Heart left ventricle (tissue), 13 donors: Measurements from ENCODE around the gene WDR44.

ENCODE experiments used
- CTCF ChIP-seq, 12 donors: fragments of 200-600 bp; sonication (generic) in 4 of 12; IDR thresholded peaks; one replicate each; pipeline versions ENCODE4 v1.5.0 to v1.8.0; 2018 to 2022; ENCODE audit warnings: antibody characterized with exemption in 12 of 12, mild to moderate bottlenecking in 5 of 12
- POLR2A ChIP-seq, 2 donors: fragments of 450-650 bp; IDR thresholded peaks; one replicate each; pipeline ENCODE4 v1.6.1; 2017; ENCODE audit warnings: antibody characterized with exemption in 2 of 2, mild to moderate bottlenecking in 2 of 2, moderate library complexity in 2 of 2
- donor health status: ischemic (EF 13 %, LVEDD 7.1; RV severe dilation, severe dysfunction).
- donor health status: DM: no; HTN: yes; CAD: no.
- donor health status: DM: no; HTN: no; CAD: no.
- donor health status: ischemic (EF 25% LVEDD 6.9; RV normal size, moderate dysfunction).
- donor health status: ischemic (EF 25% LVEDD 5.7; RV mildly dilated, moderate dysfunction).
- donor health status: ischemic (EF 35%, LVEDD 5.7; RV mildly dilated, moderate dysfunction).
- donor health status: nonischemic (EF 11% LVEDD 7.7; RV severe dilation, severe dysfunction).
- donor health status: DM: yes; HTN: yes; CAD: no.
- donor health status: PGD.
- donor health status: ischemic (EF 29% LVEDD 5.4; RV normal size, mild dysfunction).
- donor health status: nonischemic (EF 23%, LVEDD 6.1; RV moderate dilation, normal function).

- TF ChIP-seq CTCF (IDR thresholded peaks at IDR 0.05) (no peak), POLR2A (IDR thresholded peaks at IDR 0.05) (no peak)
These were observed 1.2 kb downstream of the WDR44 start for GRCh38 chrX:118347131-118347530.
